ENCODE measurements around the gene MIP. TPM values are rescaled to one million over a fixed set of nuclear protein-coding genes. Genes with fewer than 3 reads are reported as not detected.

MIP gene
- total RNA-seq, 1 experiment from 2014 or later, result 0.17 TPM

- H2AK5ac ChIP-seq (ENCODE audit: insufficient read length, low read length), result no peak overlapping the region
- no peaks in the 10 kb centered on the region for H3K27me3 ChIP-seq (ENCODE audit: insufficient read depth, low read length)
- H4K91ac ChIP-seq (ENCODE audit: insufficient read length, low read depth, low read length), result no peak overlapping the region
- no peak overlapping the region for H4K8ac ChIP-seq (replicated peaks; ENCODE audit: insufficient read length, low read depth, low read length)
- Mint-ChIP-seq H3K36me3 (ENCODE audit: insufficient read depth in 1 of 3, low read depth in 3 of 3) (no peaks in the 10 kb centered on the region), H3K27me3 (ENCODE audit: low read depth) (no peaks in the 10 kb centered on the region), H3K4me3 (no peak overlapping the region), H3K27ac (no peak overlapping the region), H3K9me3 (no peaks in the 10 kb centered on the region), H3K4me1 (peaks cover 19 to 26% of the 10 kb centered on the region in 2 experiments)
- no peak overlapping the region for H3K56ac ChIP-seq (ENCODE audit: insufficient read length, low read depth, low read length)
- H3K79me2 ChIP-seq (ENCODE audit: insufficient read depth, low read length), result no peaks in the 10 kb centered on the region
- H2BK15ac ChIP-seq (ENCODE audit: low read depth, low read length), result no peak overlapping the region
- no peak overlapping the region for H3K18ac ChIP-seq (ENCODE audit: insufficient read length, low read depth, low read length)
- no peaks in the 10 kb centered on the region for H3K79me1 ChIP-seq (ENCODE audit: insufficient read depth, low read depth, low read length, poor library complexity, severe bottlenecking)
- TF ChIP-seq CTCF (conservative IDR thresholded peaks at IDR 0.05), result no peak
- no peaks in the 10 kb centered on the region for H3K23me2 ChIP-seq (ENCODE audit: insufficient read length, low read depth, low read length, poor library complexity, severe bottlenecking)
- H2BK120ac ChIP-seq (ENCODE audit: low read depth, low read length, poor library complexity, severe bottlenecking), result no peak overlapping the region
- no peak overlapping the region for H2BK12ac ChIP-seq (ENCODE audit: insufficient read length, low read depth, low read length)
- H3K23ac ChIP-seq (ENCODE audit: insufficient read length, low read depth, low read length), result no peak overlapping the region
- no peak overlapping the region for H3K27ac ChIP-seq (ENCODE audit: insufficient read length, low read depth, low read length)
- H2BK20ac ChIP-seq (ENCODE audit: low read depth, low read length, poor library complexity, severe bottlenecking), result no peak overlapping the region
- H3K4me1 ChIP-seq (ENCODE audit: insufficient read depth, low read length), result no peaks in the 10 kb centered on the region
- no peak for DNase-seq
- H3T11ph ChIP-seq (ENCODE audit: low read length), result no peak overlapping the region
- H3K4me2 ChIP-seq (ENCODE audit: insufficient read depth, insufficient read length, low read length), result no peak overlapping the region
- H4K20me1 ChIP-seq (ENCODE audit: control insufficient read depth, insufficient read depth, insufficient read length), result no peaks in the 10 kb centered on the region
- H4K5ac ChIP-seq (ENCODE audit: insufficient read length, low read depth, low read length), result no peak overlapping the region
- H3K9ac ChIP-seq (ENCODE audit: extremely low read depth, insufficient read length, low read length), result no peak overlapping the region
- H2AFZ ChIP-seq (ENCODE audit: low read length), result no peak overlapping the region
- no peak overlapping the region for H3K14ac ChIP-seq (ENCODE audit: insufficient read depth, low read length)
- no peaks in the 10 kb centered on the region for H3K9me3 ChIP-seq (ENCODE audit: control insufficient read depth, low read depth, low read length)
- no CpG with 5 or more reads among the region's 11 CpGs for WGBS (ENCODE audit: extremely low coverage, insufficient read length, low lambda C conversion rate)
- H2BK5ac ChIP-seq (ENCODE audit: insufficient read length, low read length), result no peak overlapping the region
- no peak overlapping the region for H3K4ac ChIP-seq (ENCODE audit: low read depth, low read length)
These were observed 7.0 kb upstream of the MIP start for GRCh38 chr12:56461235-56462159.
